Activated T-helper 2 cell treated with anti-CD3 and anti-CD28 coated beads, Interferon-gamma antibody, Interleukin-2, Interleukin-4, amounts not matched to agents 10 μg/mL and 5 μg/mL and 100 μg/mL, durations not matched to agents 14 hours and 24 hours and 36 hours (primary cell): ENCODE results near the gene PARD3. TPM values are rescaled to one million over a fixed set of nuclear protein-coding genes. Genes with fewer than 3 reads are reported as not detected.
"Not testable (repeated sequence)": the region's sequence is repeated elsewhere in the genome, so short reads cannot be mapped to it uniquely, and the experiment has no call there.

Experiments used
- DNase-seq: peaks from one replicate; pipeline ENCODE4 v3.0.0; 2021; ENCODE audit warnings: low spot score
- H3K27ac Mint-ChIP-seq: one replicate; pipeline ENCODE4 v1.8.0; 2021; ENCODE audit warnings: mixed read lengths
- H3K27me3 Mint-ChIP-seq: one replicate; pipeline ENCODE4 v1.8.0; 2021; ENCODE audit warnings: low read depth, mixed read lengths
- H3K36me3 Mint-ChIP-seq: one replicate; pipeline ENCODE4 v1.8.0; 2021; ENCODE audit warnings: low read depth, mixed read lengths
- H3K4me1 Mint-ChIP-seq: one replicate; pipeline ENCODE4 v1.8.0; 2021; ENCODE audit warnings: low read depth, mixed read lengths
- H3K4me3 Mint-ChIP-seq: one replicate; pipeline ENCODE4 v1.8.0; 2021; ENCODE audit warnings: low read depth, mild to moderate bottlenecking, moderate library complexity, mixed read lengths
- H3K9me3 Mint-ChIP-seq: one replicate; pipeline ENCODE4 v1.8.0; 2021; ENCODE audit warnings: mixed read lengths
- intact Hi-C: fragments of 100-400 bp; cut with micrococcal nuclease; formaldehyde crosslinking; loops from one replicate; pipeline ENCODE4 v1.15.1; 2023
- total RNA-seq: library from RNA; stranded (reverse); gene quantifications from 2 replicates; pipeline ENCODE4 v1.2.3, GENCODE V29; 2022

Gene PARD3
- total RNA-seq, 1 donor from 2014 or later, result 1.4 TPM

- Mint-ChIP-seq H3K27me3 (peaks cover 2% of the 10 kb centered on the region), H3K4me3 (no peak overlapping the region), H3K9me3 (no peaks in the 10 kb centered on the region), H3K27ac (no peak overlapping the region), H3K36me3 (no peaks in the 10 kb centered on the region), H3K4me1 (no peaks in the 10 kb centered on the region)
- DNase-seq, result no peak
- intact Hi-C loops, result no loop called here
Observed at GRCh38 chr10:34272316-34272715, 542.8 kb downstream of the PARD3 start.

- H3K4me1 Mint-ChIP-seq, H3K27me3 Mint-ChIP-seq, H3K27ac Mint-ChIP-seq, intact Hi-C loops, H3K9me3 Mint-ChIP-seq, H3K4me3 Mint-ChIP-seq, DNase-seq, H3K36me3 Mint-ChIP-seq: not testable (repeated sequence)
Observed at GRCh38 chr10:34268410-34268809, 546.7 kb downstream of the PARD3 start.

GRCh38 chr10:34262985-34263384 is 552.1 kb downstream of the PARD3 start:
- Mint-ChIP-seq H3K4me1 (no peaks in the 10 kb centered on the region), H3K27me3 (no peaks in the 10 kb centered on the region), H3K27ac (no peak overlapping the region), H3K9me3 (no peaks in the 10 kb centered on the region), H3K4me3 (no peak overlapping the region), H3K36me3 (no peaks in the 10 kb centered on the region)
- DNase-seq, result no peak
- intact Hi-C loops, result no loop called here

DNA sequence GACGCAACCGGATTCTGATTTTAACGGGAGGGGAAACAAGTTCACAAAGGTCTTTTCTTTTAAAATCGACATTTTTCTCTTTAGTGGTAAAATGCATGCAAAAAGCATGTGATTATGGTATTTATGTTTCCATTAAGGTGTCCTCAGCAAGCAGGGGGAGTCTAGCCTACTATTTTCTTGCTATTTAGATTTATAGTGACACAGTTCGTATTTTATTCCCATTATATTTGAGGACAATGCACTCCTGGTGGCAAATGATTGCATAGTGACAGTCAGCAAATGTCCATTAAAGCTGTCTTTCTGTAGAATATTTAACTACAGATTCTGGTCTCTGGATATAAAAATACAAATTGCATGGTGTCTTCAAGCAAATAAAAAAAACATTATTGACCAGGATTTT is 554.2 kb downstream of the PARD3 start:
- no peaks in the 10 kb centered on the region for H3K9me3 Mint-ChIP-seq
- DNase-seq, result no peak
- no peaks in the 10 kb centered on the region for H3K4me1 Mint-ChIP-seq
- intact Hi-C loops, result no loop called here
- H3K4me3 Mint-ChIP-seq, result no peak overlapping the region
- peaks cover 1% of the 10 kb centered on the region for H3K27me3 Mint-ChIP-seq
- no peak overlapping the region for H3K27ac Mint-ChIP-seq
- no peaks in the 10 kb centered on the region for H3K36me3 Mint-ChIP-seq

GRCh38 chr10:34256216-34256615 is 558.9 kb downstream of the PARD3 start:
- Mint-ChIP-seq H3K36me3 (no peaks in the 10 kb centered on the region), H3K9me3 (no peaks in the 10 kb centered on the region), H3K4me1 (no peaks in the 10 kb centered on the region), H3K4me3 (no peak overlapping the region), H3K27ac (no peak overlapping the region), H3K27me3 (peaks cover 1% of the 10 kb centered on the region)
- intact Hi-C loops, result no loop called here
- no peak for DNase-seq

GRCh38 chr10:34255035-34255434 is 560.1 kb downstream of the PARD3 start:
- Mint-ChIP-seq H3K4me1 (no peaks in the 10 kb centered on the region), H3K27me3 (peaks cover 1% of the 10 kb centered on the region), H3K4me3 (no peak overlapping the region), H3K9me3 (no peaks in the 10 kb centered on the region), H3K36me3 (no peaks in the 10 kb centered on the region), H3K27ac (no peak overlapping the region)
- DNase-seq, result no peak
- intact Hi-C loops, result no loop called here

GRCh38 chr10:34254596-34254995 is 560.5 kb downstream of the PARD3 start:
- no peak overlapping the region for H3K27ac Mint-ChIP-seq
- H3K9me3 Mint-ChIP-seq, result no peaks in the 10 kb centered on the region
- H3K27me3 Mint-ChIP-seq, result peaks cover 1% of the 10 kb centered on the region
- no peaks in the 10 kb centered on the region for H3K4me1 Mint-ChIP-seq
- no peak overlapping the region for H3K4me3 Mint-ChIP-seq
- H3K36me3 Mint-ChIP-seq, result no peaks in the 10 kb centered on the region
- intact Hi-C loops, result no loop called here
- DNase-seq, result no peak

- no peak overlapping the region for H3K27ac Mint-ChIP-seq
- no peak overlapping the region for H3K4me3 Mint-ChIP-seq
- no peaks in the 10 kb centered on the region for H3K9me3 Mint-ChIP-seq
- H3K4me1 Mint-ChIP-seq, result no peaks in the 10 kb centered on the region
- DNase-seq, result no peak
- intact Hi-C loops, result no loop called here
- H3K27me3 Mint-ChIP-seq, result peaks cover 1% of the 10 kb centered on the region
- H3K36me3 Mint-ChIP-seq, result no peaks in the 10 kb centered on the region
Observed at GRCh38 chr10:34252111-34252510, 563.0 kb downstream of the PARD3 start.

- Mint-ChIP-seq H3K4me3 (no peak overlapping the region), H3K27ac (no peak overlapping the region), H3K27me3 (no peaks in the 10 kb centered on the region), H3K4me1 (no peaks in the 10 kb centered on the region), H3K36me3 (no peaks in the 10 kb centered on the region), H3K9me3 (no peaks in the 10 kb centered on the region)
- intact Hi-C loops, result no loop called here
- no peak for DNase-seq
Observed at GRCh38 chr10:34251177-34251576, 563.9 kb downstream of the PARD3 start.

DNA sequence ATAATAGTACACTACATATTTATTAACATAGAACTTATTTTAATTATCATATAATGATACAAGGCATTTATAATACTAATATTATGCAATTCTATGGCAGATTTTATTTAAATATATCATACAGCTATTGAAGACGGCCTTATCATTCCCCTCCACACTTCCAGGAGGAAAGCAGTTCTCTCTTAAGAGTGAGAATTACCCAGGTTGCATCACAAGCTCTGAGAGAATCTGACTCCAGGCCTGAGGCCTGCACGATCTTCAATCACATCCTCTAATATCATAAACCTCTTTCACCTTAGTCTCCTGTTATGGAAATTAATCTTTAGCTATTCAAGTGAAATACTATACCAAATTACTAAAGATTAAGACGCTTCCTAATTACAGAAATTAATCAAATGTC is 564.4 kb downstream of the PARD3 start:
- Mint-ChIP-seq H3K9me3 (no peaks in the 10 kb centered on the region), H3K27ac (no peak overlapping the region), H3K27me3 (no peaks in the 10 kb centered on the region), H3K4me3 (no peak overlapping the region), H3K4me1 (no peaks in the 10 kb centered on the region), H3K36me3 (no peaks in the 10 kb centered on the region)
- intact Hi-C loops, result no loop called here
- DNase-seq, result no peak

DNA sequence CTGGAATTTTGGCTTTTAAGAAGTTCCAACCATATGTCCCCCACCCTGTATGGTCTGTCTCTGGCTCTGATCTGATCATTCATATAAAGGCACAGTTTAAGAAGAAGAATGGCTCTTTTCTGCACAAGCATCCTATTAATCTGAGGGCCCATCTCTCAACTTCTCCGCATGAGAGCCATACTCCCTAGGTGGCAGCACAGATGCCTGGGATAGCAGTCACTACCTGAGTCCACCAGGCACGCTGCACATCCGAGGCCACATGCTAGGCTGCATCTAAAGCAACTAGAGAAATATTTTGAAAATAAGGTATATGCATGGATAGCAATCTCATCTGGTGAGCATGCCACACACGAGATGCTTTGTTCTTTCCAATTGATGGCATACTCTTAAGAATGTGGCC is 565.5 kb downstream of the PARD3 start:
- H3K9me3 Mint-ChIP-seq, result no peaks in the 10 kb centered on the region
- intact Hi-C loops, result no loop called here

DNA sequence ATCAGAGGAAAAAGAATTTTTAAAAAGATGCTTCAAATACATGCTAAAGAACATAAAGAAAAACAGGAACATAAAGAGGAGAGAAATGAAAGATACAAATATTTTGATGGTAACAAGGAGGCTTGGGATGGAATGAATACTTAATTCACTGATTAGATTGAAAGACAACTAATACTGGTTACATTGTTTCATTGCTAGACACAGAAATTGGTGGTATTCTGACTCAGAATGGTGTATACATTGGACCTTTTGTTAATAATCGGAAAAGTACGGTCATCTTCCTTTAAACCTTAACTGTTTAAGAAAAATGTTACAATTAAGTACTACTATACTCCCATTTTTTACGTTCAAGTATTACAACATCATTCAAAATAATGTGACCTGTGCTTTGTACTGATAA is 567.5 kb downstream of the PARD3 start:
- intact Hi-C loops, result no loop called here
- no peaks in the 10 kb centered on the region for H3K4me1 Mint-ChIP-seq

More for the DNA sequence above, 565.5 kb downstream of the PARD3 start:
- Mint-ChIP-seq H3K4me1 (no peaks in the 10 kb centered on the region), H3K4me3 (no peak overlapping the region), H3K27ac (no peak overlapping the region), H3K36me3 (no peaks in the 10 kb centered on the region), H3K27me3 (no peaks in the 10 kb centered on the region)
- no peak for DNase-seq

DNA sequence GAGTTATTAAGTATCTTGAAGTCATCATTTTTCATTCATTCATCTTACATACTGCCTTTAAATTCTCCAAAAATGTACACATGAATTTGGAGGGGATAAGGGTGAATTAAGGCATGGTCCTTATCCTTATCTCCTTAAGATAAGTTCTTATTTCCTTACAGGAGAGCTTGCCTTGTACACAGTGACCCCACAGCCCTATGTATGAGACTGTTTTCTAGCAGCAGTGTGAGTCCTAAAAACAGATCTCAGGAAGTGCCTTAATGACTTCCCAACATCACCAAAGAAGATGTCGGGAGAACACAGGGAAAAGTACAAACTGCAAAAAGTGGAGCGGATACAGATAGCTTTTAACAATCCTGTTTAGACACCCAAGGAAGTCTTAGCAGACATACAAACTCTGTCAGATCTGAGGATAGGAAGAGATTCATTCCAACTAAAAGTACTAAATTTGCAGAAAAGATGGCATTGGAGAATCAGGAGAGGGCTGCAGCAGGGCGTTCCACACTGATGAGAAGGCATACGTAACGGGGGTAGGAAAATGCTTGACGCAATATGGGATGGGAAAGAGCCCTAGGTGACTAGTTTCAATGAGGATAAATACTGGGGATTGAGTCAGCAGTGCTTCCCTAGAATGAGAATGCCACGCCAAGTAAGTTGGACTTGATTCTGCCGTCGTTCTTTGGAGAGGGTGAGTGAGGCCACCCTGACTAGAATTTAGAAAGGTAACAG is 570.2 kb downstream of the PARD3 start:
- no peaks in the 10 kb centered on the region for H3K4me1 Mint-ChIP-seq
- no peak overlapping the region for H3K4me3 Mint-ChIP-seq
- no peaks in the 10 kb centered on the region for H3K36me3 Mint-ChIP-seq
- no peaks in the 10 kb centered on the region for H3K27me3 Mint-ChIP-seq
- H3K27ac Mint-ChIP-seq, result no peak overlapping the region
- no peaks in the 10 kb centered on the region for H3K9me3 Mint-ChIP-seq
- DNase-seq, result no peak
- intact Hi-C loops, result no loop called here

More for the DNA sequence above, 567.5 kb downstream of the PARD3 start:
- no peak overlapping the region for H3K27ac Mint-ChIP-seq
- H3K4me3 Mint-ChIP-seq, result no peak overlapping the region
- no peaks in the 10 kb centered on the region for H3K9me3 Mint-ChIP-seq
- no peaks in the 10 kb centered on the region for H3K27me3 Mint-ChIP-seq
- no peak for DNase-seq
- H3K36me3 Mint-ChIP-seq, result no peaks in the 10 kb centered on the region
